ENCODE data around the gene DBF4B. TPM values are rescaled to one million over a fixed set of nuclear protein-coding genes. Genes with fewer than 3 reads are reported as not detected.

Gene DBF4B
- total RNA-seq, 4 donors from 2014 or later = 1.9 to 5.3 (median 3.8) TPM

GRCh38 chr17:44759916-44760243, 51.4 kb downstream of the DBF4B start:
- WGBS, 2 donors = no CpG with 5 or more reads among the region's 3 CpGs
- Histone ChIP-seq H3K9me3 (no peaks in the 10 kb centered on the region), H3K4me1 (peaks cover 10 to 17% (median 14%) of the 10 kb centered on the region in 3 donors), H3K36me3 (no peaks in the 10 kb centered on the region), H3K27me3 (peaks cover 5 to 69% (median 12%) of the 10 kb centered on the region in 4 donors), H3K27ac (no peak overlapping the region), H3K4me3 (no peak overlapping the region)
- intact Hi-C loops (cut with DNase I) = no loop called here
- TF ChIP-seq, protein P1, sequence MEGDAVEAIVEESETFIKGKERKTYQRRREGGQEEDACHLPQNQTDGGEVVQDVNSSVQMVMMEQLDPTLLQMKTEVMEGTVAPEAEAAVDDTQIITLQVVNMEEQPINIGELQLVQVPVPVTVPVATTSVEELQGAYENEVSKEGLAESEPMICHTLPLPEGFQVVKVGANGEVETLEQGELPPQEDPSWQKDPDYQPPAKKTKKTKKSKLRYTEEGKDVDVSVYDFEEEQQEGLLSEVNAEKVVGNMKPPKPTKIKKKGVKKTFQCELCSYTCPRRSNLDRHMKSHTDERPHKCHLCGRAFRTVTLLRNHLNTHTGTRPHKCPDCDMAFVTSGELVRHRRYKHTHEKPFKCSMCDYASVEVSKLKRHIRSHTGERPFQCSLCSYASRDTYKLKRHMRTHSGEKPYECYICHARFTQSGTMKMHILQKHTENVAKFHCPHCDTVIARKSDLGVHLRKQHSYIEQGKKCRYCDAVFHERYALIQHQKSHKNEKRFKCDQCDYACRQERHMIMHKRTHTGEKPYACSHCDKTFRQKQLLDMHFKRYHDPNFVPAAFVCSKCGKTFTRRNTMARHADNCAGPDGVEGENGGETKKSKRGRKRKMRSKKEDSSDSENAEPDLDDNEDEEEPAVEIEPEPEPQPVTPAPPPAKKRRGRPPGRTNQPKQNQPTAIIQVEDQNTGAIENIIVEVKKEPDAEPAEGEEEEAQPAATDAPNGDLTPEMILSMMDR (IDR thresholded peaks at IDR 0.05) = no peak
- TF ChIP-seq POLR2A (IDR thresholded peaks at IDR 0.05) = no peak
- no peak for DNase-seq

- no peak overlapping the region for H3K27ac ChIP-seq
- no peaks in the 10 kb centered on the region for H3K36me3 ChIP-seq
- 68 to 69% methylated on average over 13 of the region's 13 CpGs for whole genome bisulfite sequencing, 2 donors
- H3K4me3 ChIP-seq = no peak overlapping the region
- intact Hi-C loops (cut with DNase I) = no loop called here
- no peaks in the 10 kb centered on the region for H3K9me3 ChIP-seq
- TF ChIP-seq, protein P1 (IDR thresholded peaks at IDR 0.05) = no peak
- no peak for TF ChIP-seq POLR2A (IDR thresholded peaks at IDR 0.05)
- H3K4me1 ChIP-seq = peaks cover 10 to 17% (median 14%) of the 10 kb centered on the region in 3 donors
- no peak for DNase-seq
- H3K27me3 ChIP-seq = peaks cover 5 to 74% (median 12%) of the 10 kb centered on the region in 4 donors
These were observed 52.2 kb downstream of the DBF4B start for GRCh38 chr17:44760474-44761308.

- Histone ChIP-seq H3K4me3 (no peak overlapping the region), H3K27ac (no peak overlapping the region), H3K4me1 (peaks cover 10 to 17% (median 14%) of the 10 kb centered on the region in 3 donors), H3K9me3 (no peaks in the 10 kb centered on the region), H3K27me3 (peaks cover 5 to 83% (median 12%) of the 10 kb centered on the region in 4 donors), H3K36me3 (no peaks in the 10 kb centered on the region)
- 73 to 74% methylated on average over 12 to 13 of the region's 17 CpGs for WGBS, 2 donors
- intact Hi-C loops (cut with DNase I) = no loop called here
- no peak for DNase-seq
- TF ChIP-seq, protein P1 (IDR thresholded peaks at IDR 0.05) = no peak
- no peak for TF ChIP-seq POLR2A (IDR thresholded peaks at IDR 0.05)
These were observed 53.7 kb downstream of the DBF4B start for GRCh38 chr17:44761932-44762810.

DNA sequence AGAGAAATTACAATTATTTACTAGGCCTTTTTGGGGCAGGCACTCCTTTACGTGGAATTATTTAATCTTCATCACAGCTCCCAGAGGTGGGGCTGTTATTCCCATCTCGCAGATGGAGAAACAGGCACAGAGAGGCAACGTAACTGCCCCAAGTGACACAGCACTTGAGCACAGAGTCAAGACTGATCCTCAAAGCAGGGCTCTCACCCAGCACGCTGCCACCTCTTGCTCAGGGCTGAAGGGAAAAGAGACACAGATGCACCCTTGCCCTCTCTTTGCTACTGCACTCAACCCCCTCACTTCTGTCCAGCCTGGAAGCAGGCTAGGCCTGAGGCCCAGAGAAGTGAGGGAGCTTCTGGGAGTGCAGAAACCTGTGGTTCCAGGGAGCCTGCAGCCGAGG, 54.7 kb downstream of the DBF4B start:
- H3K9me3 ChIP-seq = no peaks in the 10 kb centered on the region
- intact Hi-C loops (cut with DNase I) = no loop called here
- DNase-seq = no peak
- no peak overlapping the region for H3K4me3 ChIP-seq
- no peak for TF ChIP-seq POLR2A (IDR thresholded peaks at IDR 0.05)
- TF ChIP-seq, protein P1 (IDR thresholded peaks at IDR 0.05) = no peak
- H3K27me3 ChIP-seq = peaks cover 5 to 82% (median 12%) of the 10 kb centered on the region in 4 donors
- peaks cover 10 to 17% (median 14%) of the 10 kb centered on the region in 3 donors for H3K4me1 ChIP-seq
- H3K36me3 ChIP-seq = no peaks in the 10 kb centered on the region
- H3K27ac ChIP-seq = no peak overlapping the region
- 68 to 69% methylated on average over 2 to 5 of the region's 5 CpGs for WGBS, 2 donors

DNA sequence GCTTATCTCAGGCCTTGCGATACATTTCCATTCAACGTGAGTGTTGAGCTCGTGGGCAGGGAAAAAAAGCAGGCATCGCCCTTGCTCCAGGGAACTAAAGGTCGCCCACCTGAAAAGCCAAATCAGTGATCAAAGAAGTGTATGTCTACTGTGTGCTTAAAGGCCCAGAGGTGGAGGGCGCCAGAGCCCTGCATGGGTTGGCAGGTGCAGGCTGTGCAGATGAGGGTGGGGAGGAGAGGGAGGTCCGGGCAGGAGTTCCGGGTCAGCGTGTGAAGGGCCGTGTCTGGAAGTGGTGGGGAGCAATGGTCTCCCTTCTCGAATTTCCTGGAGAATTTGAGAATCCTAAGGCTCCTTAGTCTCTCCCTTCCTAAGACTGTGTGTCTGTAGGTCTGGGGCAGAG, 57.5 kb downstream of the DBF4B start:
- Histone ChIP-seq H3K4me1 (no peaks in the 10 kb centered on the region), H3K9me3 (no peaks in the 10 kb centered on the region), H3K36me3 (no peaks in the 10 kb centered on the region), H3K27ac (no peak overlapping the region), H3K4me3 (no peak overlapping the region), H3K27me3 (peaks cover 0 to 74% (median 0%) of the 10 kb centered on the region in 4 donors)
- WGBS, 2 donors = 54 to 62% methylated on average over 9 to 10 of the region's 11 CpGs
- intact Hi-C loops (cut with DNase I) = no loop called here
- TF ChIP-seq, protein P1 (IDR thresholded peaks at IDR 0.05) = no peak
- TF ChIP-seq POLR2A (IDR thresholded peaks at IDR 0.05) = no peak
- DNase-seq = no peak

All from esophagus squamous epithelium (tissue), 5 donors.